Spinal cord (tissue), 10 donors: ENCODE data around the gene DCAF6. TPM values are rescaled to one million over a fixed set of nuclear protein-coding genes. Genes with fewer than 3 reads are reported as not detected.

ENCODE experiments used
- DNase-seq, 6 donors: peaks; one replicate each; pipeline versions ENCODE4 v3.0.0 to v3.0.0-alpha.2; 2013 to 2015; ENCODE audit warnings: low spot score in 6 of 6, low read depth in 4 of 6
- H3K27ac ChIP-seq: one replicate; pipeline ENCODE4 v1.5.1; 2013; ENCODE audit warnings: low read depth, low read length, control low read depth
- H3K27me3 ChIP-seq: one replicate; pipeline ENCODE4 v1.6.1; 2013; ENCODE audit warnings: low read length; ENCODE audit not compliant: control insufficient read depth, insufficient read depth
- H3K36me3 ChIP-seq: one replicate; pipeline ENCODE4 v1.6.1; 2013; ENCODE audit warnings: low read length; ENCODE audit not compliant: control insufficient read depth, insufficient read depth
- H3K4me1 ChIP-seq: one replicate; pipeline ENCODE4 v1.6.1; 2013; ENCODE audit warnings: low read length; ENCODE audit not compliant: control insufficient read depth, insufficient read depth
- H3K4me3 ChIP-seq: one replicate; pipeline ENCODE4 v1.5.1; 2013; ENCODE audit warnings: low read depth, low read length, control low read depth
- H3K9me3 ChIP-seq: one replicate; pipeline ENCODE4 v1.6.1; 2013; ENCODE audit warnings: low read length; ENCODE audit not compliant: control insufficient read depth, insufficient read depth
- WGBS: methylation state at CpG from one replicate; pipeline ENCODE4 v1.1.5; 2013; ENCODE audit warnings: missing lambda C conversion rate; ENCODE audit not compliant: insufficient coverage; 5-methylcytosine and 5-hydroxymethylcytosine counted together
- polyA plus RNA-seq, 2 donors: library from polyadenylated mRNA; unstranded; fragments of 120-200 nt; gene quantifications; one replicate each; pipeline ENCODE4 v1.2.1, GENCODE V29; 2013; ENCODE audit not compliant: insufficient read length in 2 of 2
- total RNA-seq, 2 donors: library from RNA; depleted of rRNA in 1 of 2; stranded (reverse); fragments of 120-200 nt in 1 of 2; fragments of >200 nt in 1 of 2; gene quantifications; one replicate each; pipeline versions ENCODE4 v1.2.3 to v1.2.4, GENCODE V29; 2013 to 2014
- donor health status: healthy.

The DCAF6 gene
- total and polyA plus RNA-seq, 4 donors: 43.2 to 55.4 (median 50.0) TPM

GRCh38 chr1:167905182-167905581 lies 31.3 kb upstream of the DCAF6 start:
- Histone ChIP-seq H3K4me3 (no peak overlapping the region), H3K27me3 (no peaks in the 10 kb centered on the region), H3K9me3 (no peaks in the 10 kb centered on the region), H3K4me1 (peaks cover 4% of the 10 kb centered on the region), H3K27ac (no peak overlapping the region), H3K36me3 (no peaks in the 10 kb centered on the region)
- 20% methylated on average over 1 of the region's 3 CpGs for WGBS
- peak in 1 of 6 donors; percentile 9 for DNase-seq

GRCh38 chr1:167905671-167906070 lies 30.8 kb upstream of the DCAF6 start:
- Histone ChIP-seq H3K4me3 (no peak overlapping the region), H3K27me3 (no peaks in the 10 kb centered on the region), H3K27ac (no peak overlapping the region), H3K36me3 (no peaks in the 10 kb centered on the region), H3K9me3 (no peaks in the 10 kb centered on the region), H3K4me1 (peaks cover 4% of the 10 kb centered on the region)
- DNase-seq: no peak

- no peaks in the 10 kb centered on the region for H3K36me3 ChIP-seq
- H3K4me1 ChIP-seq: no peaks in the 10 kb centered on the region
- WGBS: 92% methylated on average over 3 of the region's 6 CpGs
- no peaks in the 10 kb centered on the region for H3K9me3 ChIP-seq
- H3K27me3 ChIP-seq: no peaks in the 10 kb centered on the region
- no peak for DNase-seq
- H3K4me3 ChIP-seq: no peak overlapping the region
- no peak overlapping the region for H3K27ac ChIP-seq
Observed at GRCh38 chr1:167909691-167910180, 26.7 kb upstream of the DCAF6 start.

- no peak for DNase-seq
- H3K27ac ChIP-seq: no peak overlapping the region
- WGBS: 100% methylated on average over 1 of the region's 2 CpGs
- H3K36me3 ChIP-seq: peaks cover 3% of the 10 kb centered on the region
- H3K4me1 ChIP-seq: no peaks in the 10 kb centered on the region
- no peaks in the 10 kb centered on the region for H3K27me3 ChIP-seq
- no peak overlapping the region for H3K4me3 ChIP-seq
- no peaks in the 10 kb centered on the region for H3K9me3 ChIP-seq
Observed at GRCh38 chr1:167910530-167910929, 26.0 kb upstream of the DCAF6 start.

GRCh38 chr1:167911413-167911812 lies 25.1 kb upstream of the DCAF6 start:
- Histone ChIP-seq H3K27me3 (no peaks in the 10 kb centered on the region), H3K4me3 (no peak overlapping the region), H3K9me3 (no peaks in the 10 kb centered on the region), H3K4me1 (no peaks in the 10 kb centered on the region), H3K27ac (no peak overlapping the region), H3K36me3 (peaks cover 6% of the 10 kb centered on the region)
- 79% methylated on average over 4 of the region's 8 CpGs for WGBS
- no peak for DNase-seq

GRCh38 chr1:167912294-167912693 lies 24.2 kb upstream of the DCAF6 start:
- DNase-seq: no peak
- Histone ChIP-seq H3K36me3 (peaks cover 10% of the 10 kb centered on the region), H3K9me3 (no peaks in the 10 kb centered on the region), H3K27ac (no peak overlapping the region), H3K4me1 (no peaks in the 10 kb centered on the region), H3K27me3 (no peaks in the 10 kb centered on the region), H3K4me3 (no peak overlapping the region)
- WGBS: 49% methylated on average over 4 of the region's 7 CpGs

- Histone ChIP-seq H3K4me1 (no peaks in the 10 kb centered on the region), H3K9me3 (no peaks in the 10 kb centered on the region), H3K27ac (no peak within 1 kb of the TSS), H3K27me3 (no peaks in the 10 kb centered on the region), H3K4me3 (no peak within 1 kb of the TSS), H3K36me3 (peaks cover 11% of the 10 kb centered on the region)
- 91% methylated on average over 6 of the region's 9 CpGs for WGBS
- no peak for DNase-seq
Observed at GRCh38 chr1:167913895-167914496, 22.5 kb upstream of the DCAF6 start, which contains the start of gene ADCY10. Gene ADCY10, minus strand, starts transcription at chr1:167914134. Its CDS starts 8,994 bp downstream, at chr1:167905140.

GRCh38 chr1:167915569-167915968 lies 20.9 kb upstream of the DCAF6 start:
- H3K4me1 ChIP-seq: no peaks in the 10 kb centered on the region
- whole genome bisulfite sequencing: 94% methylated on average over 8 of the region's 8 CpGs
- DNase-seq: no peak
- peaks cover 11% of the 10 kb centered on the region for H3K36me3 ChIP-seq
- H3K27ac ChIP-seq: no peak overlapping the region
- H3K9me3 ChIP-seq: no peaks in the 10 kb centered on the region
- no peak overlapping the region for H3K4me3 ChIP-seq
- H3K27me3 ChIP-seq: no peaks in the 10 kb centered on the region

GRCh38 chr1:167916766-167917511 lies 19.5 kb upstream of the DCAF6 start:
- Histone ChIP-seq H3K36me3 (peaks cover 11% of the 10 kb centered on the region), H3K4me3 (no peak overlapping the region), H3K27ac (no peak overlapping the region), H3K27me3 (no peaks in the 10 kb centered on the region), H3K9me3 (no peaks in the 10 kb centered on the region), H3K4me1 (no peaks in the 10 kb centered on the region)
- DNase-seq: no peak
- WGBS: no CpG with 5 or more reads among the region's 6 CpGs

- Histone ChIP-seq H3K36me3 (peaks cover 4% of the 10 kb centered on the region), H3K27me3 (no peaks in the 10 kb centered on the region), H3K9me3 (no peaks in the 10 kb centered on the region), H3K4me1 (peaks cover 3% of the 10 kb centered on the region), H3K27ac (no peak overlapping the region), H3K4me3 (no peak overlapping the region)
- no peak for DNase-seq
Observed at GRCh38 chr1:167922023-167922422, 14.5 kb upstream of the DCAF6 start.
